MCF 10A (cell line): ENCODE measurements around the gene LAMB4. TPM values are rescaled to one million over a fixed set of nuclear protein-coding genes. Genes with fewer than 3 reads are reported as not detected.

Experiments
- BruUV-seq: library from RNA; stranded (reverse); fragments of 400-500 nt; replicated peaks from 2 replicates; lab custom pipeline; 2021; lab: Mats Ljungman, UMichigan
- CTCF ChIA-PET: fragments of 300-600 bp; sonication (Branson Sonifier 250); formaldehyde crosslinking; extraction: SDS; loops from one replicate; lab custom pipeline; 2021; ENCODE audit warnings: antibody characterized with exemption, inconsistent platforms; lab: Yijun Ruan, JAX
- POLR2A ChIA-PET: fragments of 300-600, 350-650 bp; sonication (Branson Sonifier 250); formaldehyde crosslinking; extraction: SDS; loops from one replicate; lab custom pipeline; 2020; ENCODE audit warnings: antibody characterized with exemption, inconsistent platforms; lab: Yijun Ruan, JAX
- DNase-seq: peaks from one replicate; pipeline ENCODE4 v3.0.0-alpha.2; 2018; ENCODE audit not compliant: unreplicated experiment
- H3K27ac Mint-ChIP-seq: one replicate; pipeline ENCODE4 v1.8.0; 2022; ENCODE audit warnings: mild to moderate bottlenecking, low read depth, mixed read lengths; ENCODE audit not compliant: unreplicated experiment
- H3K27me3 Mint-ChIP-seq: one replicate; pipeline ENCODE4 v1.8.0; 2022; ENCODE audit warnings: mixed read lengths; ENCODE audit not compliant: insufficient read depth, unreplicated experiment
- H3K36me3 Mint-ChIP-seq: one replicate; pipeline ENCODE4 v1.8.0; 2022; ENCODE audit warnings: mild to moderate bottlenecking, moderate library complexity, mixed read lengths; ENCODE audit not compliant: insufficient read depth, unreplicated experiment
- H3K4me1 Mint-ChIP-seq: one replicate; pipeline ENCODE4 v1.8.0; 2022; ENCODE audit warnings: mixed read lengths; ENCODE audit not compliant: insufficient read depth, unreplicated experiment
- H3K4me3 Mint-ChIP-seq: one replicate; pipeline ENCODE4 v1.8.0; 2022; ENCODE audit warnings: mild to moderate bottlenecking, moderate library complexity, mixed read lengths; ENCODE audit not compliant: unreplicated experiment
- H3K9me3 Mint-ChIP-seq: one replicate; pipeline ENCODE4 v1.8.0; 2022; ENCODE audit warnings: mixed read lengths; ENCODE audit not compliant: unreplicated experiment
- CTCF ChIP-seq: fragments of 200-600 bp; IDR thresholded peaks from one replicate; pipeline ENCODE4 v1.8.0; 2022; ENCODE audit warnings: antibody characterized with exemption, mild to moderate bottlenecking; ENCODE audit not compliant: unreplicated experiment
- intact Hi-C: fragments of 100-400 bp; cut with micrococcal nuclease; formaldehyde crosslinking; loops from 2 replicates; pipeline ENCODE4 v1.14.1; 2022
- total RNA-seq: library from RNA; stranded (reverse); gene quantifications from 2 replicates; pipeline ENCODE4 v1.2.3, GENCODE V29; 2022

The LAMB4 gene
- total RNA-seq, 1 experiment from 2014 or later: 0.35 TPM

DNA sequence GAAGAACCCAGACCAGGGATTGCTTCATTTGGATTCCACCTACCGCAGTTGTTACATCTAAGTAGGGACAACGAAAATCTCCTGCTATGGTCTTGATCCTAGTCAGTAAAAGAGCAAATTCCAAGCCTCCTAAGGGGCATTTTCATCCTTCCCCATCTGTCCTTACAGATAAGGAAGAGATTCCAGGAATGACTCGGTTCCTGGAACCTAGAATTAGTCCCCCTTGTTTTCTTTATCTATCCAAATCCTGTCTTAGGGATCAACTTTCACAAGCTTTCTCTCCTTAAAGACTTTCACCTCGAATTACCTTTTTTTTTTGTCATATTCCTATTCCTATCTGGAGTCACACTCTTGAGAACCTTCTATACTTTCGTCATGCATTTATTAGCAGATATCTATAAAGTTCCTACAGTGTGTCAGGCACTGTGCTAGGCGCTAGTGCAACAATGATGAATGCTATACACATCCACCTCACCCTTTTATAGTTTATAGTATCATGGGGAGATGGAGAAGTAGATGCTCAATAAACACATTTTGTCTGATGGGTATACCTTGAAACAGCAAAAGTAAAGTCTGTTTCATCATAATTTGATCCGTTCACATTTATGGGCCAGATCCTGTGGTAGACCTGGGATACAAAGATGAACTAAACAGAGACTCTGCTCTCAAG lies 39.2 kb downstream of the LAMB4 start:
- DNase-seq: no peak
- TF ChIP-seq CTCF: no peak
- ChIA-PET POLR2A (no interaction called here), CTCF (no interaction called here)
- Mint-ChIP-seq H3K27me3 (no peaks in the 10 kb centered on the region), H3K4me1 (peaks cover 27% of the 10 kb centered on the region), H3K9me3 (no peaks in the 10 kb centered on the region), H3K36me3 (no peaks in the 10 kb centered on the region), H3K4me3 (no peak overlapping the region), H3K27ac (no peak overlapping the region)
- intact Hi-C loops: no loop called here
- BruUV-seq: no TSS peak

GRCh38 chr7:108089381-108089780 lies 40.8 kb downstream of the LAMB4 start:
- Mint-ChIP-seq H3K9me3 (no peaks in the 10 kb centered on the region), H3K4me1 (peaks cover 16% of the 10 kb centered on the region), H3K27me3 (no peaks in the 10 kb centered on the region), H3K27ac (no peak overlapping the region), H3K36me3 (peaks cover 5% of the 10 kb centered on the region), H3K4me3 (no peak overlapping the region)
- ChIA-PET CTCF (interaction anchor here (0.9 to 1.1 kb wide), 2 partner anchors 20 to 28 kb away, joined by 3 read pairs; no protein-coding TSS in a partner anchor), POLR2A (no interaction called here)
- no TSS peak for BruUV-seq
- no peak for DNase-seq
- TF ChIP-seq CTCF: no peak
- intact Hi-C loops: no loop called here

GRCh38 chr7:108088729-108089128 lies 41.4 kb downstream of the LAMB4 start:
- intact Hi-C loops: no loop called here
- Mint-ChIP-seq H3K27ac (no peak overlapping the region), H3K4me3 (no peak overlapping the region), H3K4me1 (peaks cover 16% of the 10 kb centered on the region), H3K36me3 (peaks cover 5% of the 10 kb centered on the region), H3K9me3 (no peaks in the 10 kb centered on the region), H3K27me3 (no peaks in the 10 kb centered on the region)
- CTCF ChIA-PET: interaction anchor here (0.9 to 1.1 kb wide), 3 partner anchors 20 to 27 kb away, joined by 3 read pairs; no protein-coding TSS in a partner anchor
- DNase-seq: no peak
- POLR2A ChIA-PET: no interaction called here
- no peak for TF ChIP-seq CTCF
- no TSS peak for BruUV-seq

GRCh38 chr7:108087778-108088177 lies 42.4 kb downstream of the LAMB4 start:
- no peak overlapping the region for H3K27ac Mint-ChIP-seq
- H3K4me1 Mint-ChIP-seq: peaks cover 17% of the 10 kb centered on the region
- no peak for TF ChIP-seq CTCF
- CTCF ChIA-PET: interaction anchor here (0.8 to 1.3 kb wide), 3 partner anchors 10 to 22 kb away, joined by 3 to 8 read pairs (median 4); no protein-coding TSS in a partner anchor
- no peaks in the 10 kb centered on the region for H3K27me3 Mint-ChIP-seq
- BruUV-seq: no TSS peak
- H3K36me3 Mint-ChIP-seq: peaks cover 5% of the 10 kb centered on the region
- DNase-seq: no peak
- H3K9me3 Mint-ChIP-seq: no peaks in the 10 kb centered on the region
- POLR2A ChIA-PET: interaction anchor here (0.8 to 1.0 kb wide), 2 partner anchors 8 to 22 kb away, joined by 3 to 4 read pairs; no protein-coding TSS in a partner anchor
- no peak overlapping the region for H3K4me3 Mint-ChIP-seq
- intact Hi-C loops: no loop called here
